IMR-90 (cell line): ENCODE results near the gene ARMC9. TPM values are rescaled to one million over a fixed set of nuclear protein-coding genes. Genes with fewer than 3 reads are reported as not detected.
A peak's percentile ranks its signal among the peaks of the same experiment; 100 is the strongest.

Experiments used
- ATAC-seq: fragments of 200-7000 bp; cut with Tn5 transposase; 2 replicates; pipeline ENCODE4 v1.9.1; 2020; ENCODE audit warnings: low read depth, mild to moderate bottlenecking, moderate library complexity
- BruUV-seq: library from RNA; stranded (reverse); fragments of 400-500 nt; replicated peaks from 2 replicates; lab custom pipeline; 2021; lab: Mats Ljungman, UMichigan
- CTCF ChIA-PET: fragments of 300-600 bp; formaldehyde crosslinking; extraction: SDS; loops from one replicate; lab custom pipeline; 2021; ENCODE audit warnings: antibody characterized with exemption; lab: Yijun Ruan, JAX
- POLR2A ChIA-PET: fragments of 300-600 bp; sonication (Branson Sonifier 250); formaldehyde crosslinking; loops from one replicate; lab custom pipeline; 2022; ENCODE audit warnings: antibody characterized with exemption; ENCODE audit not compliant: unreplicated experiment; lab: Charles Lee
- DNase-seq: peaks from one replicate; pipeline ENCODE4 v3.0.0; 2013
- H2AFZ ChIP-seq: replicated peaks from 2 replicates; pipeline ENCODE3; 2013; ENCODE audit warnings: low read length, mild to moderate bottlenecking; ENCODE audit not compliant: poor library complexity
- H2AK5ac ChIP-seq: 2 replicates; pipeline ENCODE4 v1.6.1; 2013; ENCODE audit warnings: low read depth, low read length, inconsistent platforms
- H2AK9ac ChIP-seq: replicated peaks from 2 replicates; pipeline ENCODE3; 2013; ENCODE audit warnings: mild to moderate bottlenecking, low read depth, low read length, moderate library complexity; ENCODE audit not compliant: poor library complexity
- H2BK120ac ChIP-seq: 2 replicates; pipeline ENCODE4 v1.6.1; 2013; ENCODE audit warnings: low read depth, low read length, inconsistent platforms
- H2BK15ac ChIP-seq: 3 replicates; pipeline ENCODE4 v1.6.1; 2013; ENCODE audit warnings: low read depth, low read length, inconsistent platforms
- H2BK20ac ChIP-seq: 2 replicates; pipeline ENCODE4 v1.6.1; 2013; ENCODE audit warnings: low read depth, mild to moderate bottlenecking, inconsistent platforms, low read length, moderate library complexity
- H2BK5ac ChIP-seq: 2 replicates; pipeline ENCODE4 v1.6.1; 2013; ENCODE audit warnings: mild to moderate bottlenecking, low read depth, low read length, inconsistent platforms; ENCODE audit not compliant: poor library complexity, severe bottlenecking
- H3K14ac ChIP-seq: replicated peaks from 2 replicates; pipeline ENCODE4 v1.6.1; 2013; ENCODE audit warnings: low read depth, low read length, inconsistent platforms
- H3K18ac ChIP-seq: 2 replicates; pipeline ENCODE4 v1.6.1; 2013; ENCODE audit warnings: low read depth, low read length, control low read depth
- H3K23ac ChIP-seq: 2 replicates; pipeline ENCODE4 v1.6.1; 2013; ENCODE audit warnings: low read depth, low read length, inconsistent platforms
- H3K27ac ChIP-seq: 2 replicates; pipeline ENCODE4 v1.5.1; 2013; ENCODE audit warnings: mild to moderate bottlenecking, control low read depth, low read length; ENCODE audit not compliant: insufficient read depth
- H3K27me3 ChIP-seq: 2 replicates; pipeline ENCODE4 v1.6.1; 2013; ENCODE audit warnings: low read length; ENCODE audit not compliant: control insufficient read depth, insufficient read depth
- H3K36me3 ChIP-seq: 2 replicates; pipeline ENCODE4 v1.6.1; 2013; ENCODE audit warnings: low read length, mixed read lengths; ENCODE audit not compliant: control insufficient read depth, insufficient read depth
- H3K4ac ChIP-seq: 2 replicates; pipeline ENCODE4 v1.6.1; 2013; ENCODE audit warnings: low read depth, low read length, inconsistent platforms
- H3K4me1 ChIP-seq: 2 replicates; pipeline ENCODE4 v1.6.1; 2013; ENCODE audit warnings: low read length, mixed read lengths; ENCODE audit not compliant: control insufficient read depth, insufficient read depth
- H3K4me2 ChIP-seq: 2 replicates; pipeline ENCODE4 v1.6.1; 2013; ENCODE audit warnings: low read depth, mild to moderate bottlenecking, control low read depth, low read length, moderate library complexity
- H3K4me3 ChIP-seq: 2 replicates; pipeline ENCODE4 v1.5.1; 2013; ENCODE audit warnings: low read depth, mild to moderate bottlenecking, control low read depth, low read length, moderate library complexity; ENCODE audit not compliant: insufficient read depth
- H3K56ac ChIP-seq: 2 replicates; pipeline ENCODE4 v1.6.1; 2013; ENCODE audit warnings: low read length, inconsistent platforms; ENCODE audit not compliant: insufficient read depth; ENCODE audit errors: extremely low read depth
- H3K79me1 ChIP-seq, 2 experiments: 2 replicates each; pipeline ENCODE4 v1.6.1; 2013; ENCODE audit warnings: low read length in 2 of 2, inconsistent platforms in 1 of 2, low read depth in 1 of 2
- H3K9ac ChIP-seq: 2 replicates; pipeline ENCODE4 v1.6.1; 2013; ENCODE audit warnings: low read depth, low read length, control low read depth
- H3K9me1 ChIP-seq: 2 replicates; pipeline ENCODE4 v1.6.1; 2013; ENCODE audit warnings: low read length, inconsistent platforms; ENCODE audit not compliant: insufficient read depth
- H3K9me3 ChIP-seq: 2 replicates; pipeline ENCODE4 v1.6.1; 2013; ENCODE audit warnings: low read length; ENCODE audit not compliant: control insufficient read depth, insufficient read depth
- H4K20me1 ChIP-seq: 2 replicates; pipeline ENCODE4 v1.6.1; 2013; ENCODE audit warnings: low read length, inconsistent platforms; ENCODE audit not compliant: insufficient read depth
- H4K5ac ChIP-seq: 2 replicates; pipeline ENCODE4 v1.6.1; 2013; ENCODE audit warnings: mild to moderate bottlenecking, low read depth, low read length, control low read depth
- H4K8ac ChIP-seq, 2 experiments: 2 replicates each; pipeline ENCODE4 v1.6.1; 2013; ENCODE audit warnings: low read depth in 2 of 2, low read length in 2 of 2, control low read depth in 1 of 2, inconsistent platforms in 1 of 2
- H4K91ac ChIP-seq: 2 replicates; pipeline ENCODE4 v1.6.1; 2013; ENCODE audit warnings: low read depth, low read length, inconsistent platforms; ENCODE audit not compliant: insufficient read depth
- CEBPB ChIP-seq: IDR thresholded peaks from 2 replicates; pipeline ENCODE4 v1.6.1; 2012; ENCODE audit warnings: low read depth, low read length, improper control_type of control experiment
- MAZ ChIP-seq: IDR thresholded peaks from 2 replicates; pipeline ENCODE4 v1.6.1; 2012; ENCODE audit warnings: low read depth, mild to moderate bottlenecking, low read length, improper control_type of control experiment, moderate library complexity, borderline replicate concordance
- RAD21 ChIP-seq: IDR thresholded peaks from 2 replicates; pipeline ENCODE4 v1.6.1; 2012; ENCODE audit warnings: low read length, improper control_type of control experiment
- SMC3 ChIP-seq: fragments of 150-350 bp; IDR thresholded peaks from 2 replicates; pipeline ENCODE4 v1.6.1; 2016; ENCODE audit warnings: low read depth, mild to moderate bottlenecking, antibody characterized with exemption, low read length, moderate library complexity
- WGBS, 2 experiments: methylation state at CpG; one replicate each; pipeline versions ENCODE4 v1.1.5 to v1.1.7; 2013; ENCODE audit warnings: missing lambda C conversion rate in 2 of 2; ENCODE audit not compliant: insufficient read length in 1 of 2; ENCODE audit errors: extremely low coverage in 2 of 2; 5-methylcytosine and 5-hydroxymethylcytosine counted together
- dilution Hi-C: fragments of 300-500 bp; cut with HindIII; formaldehyde crosslinking; loops from one replicate; pipeline ENCODE4 v1.14.3; 2018; ENCODE audit warnings: low sequenced_read_pairs; ENCODE audit not compliant: unreplicated experiment
- in situ Hi-C: fragments of 300-500 bp; cut with MboI; formaldehyde crosslinking; loops from 3 replicates; pipeline ENCODE4 v1.14.3; 2019; ENCODE audit warnings: low sequenced_read_pairs, inconsistent platforms, mixed read lengths
- intact Hi-C: fragments of 100-400 bp; cut with micrococcal nuclease; formaldehyde crosslinking; loops from 2 replicates; pipeline ENCODE4 v1.10.0; 2022
- polyA plus RNA-seq, 3 experiments: library from polyadenylated mRNA; depleted of rRNA; stranded (reverse); fragments of >200 nt; gene quantifications; 2 replicates each; pipeline ENCODE4 v1.2.3, GENCODE V29; 2012; ENCODE audit warnings: low replicate concordance in 1 of 3
- total RNA-seq: library from RNA; depleted of rRNA; stranded (reverse); fragments of >200 nt; gene quantifications from 2 replicates; pipeline ENCODE4 v1.2.3, GENCODE V29; 2012
- TF ChIP-seq, protein P1 (sequence below): conservative IDR thresholded peaks from 2 replicates; pipeline ENCODE4 v1.5.1; 2012; ENCODE audit warnings: mild to moderate bottlenecking, low read depth, low read length, improper control_type of control experiment

Gene ARMC9
- total and polyA plus RNA-seq, 2 of the 4 experiments (the other 2 are of a cell fraction) = 36.0 to 46.6 TPM

DNA sequence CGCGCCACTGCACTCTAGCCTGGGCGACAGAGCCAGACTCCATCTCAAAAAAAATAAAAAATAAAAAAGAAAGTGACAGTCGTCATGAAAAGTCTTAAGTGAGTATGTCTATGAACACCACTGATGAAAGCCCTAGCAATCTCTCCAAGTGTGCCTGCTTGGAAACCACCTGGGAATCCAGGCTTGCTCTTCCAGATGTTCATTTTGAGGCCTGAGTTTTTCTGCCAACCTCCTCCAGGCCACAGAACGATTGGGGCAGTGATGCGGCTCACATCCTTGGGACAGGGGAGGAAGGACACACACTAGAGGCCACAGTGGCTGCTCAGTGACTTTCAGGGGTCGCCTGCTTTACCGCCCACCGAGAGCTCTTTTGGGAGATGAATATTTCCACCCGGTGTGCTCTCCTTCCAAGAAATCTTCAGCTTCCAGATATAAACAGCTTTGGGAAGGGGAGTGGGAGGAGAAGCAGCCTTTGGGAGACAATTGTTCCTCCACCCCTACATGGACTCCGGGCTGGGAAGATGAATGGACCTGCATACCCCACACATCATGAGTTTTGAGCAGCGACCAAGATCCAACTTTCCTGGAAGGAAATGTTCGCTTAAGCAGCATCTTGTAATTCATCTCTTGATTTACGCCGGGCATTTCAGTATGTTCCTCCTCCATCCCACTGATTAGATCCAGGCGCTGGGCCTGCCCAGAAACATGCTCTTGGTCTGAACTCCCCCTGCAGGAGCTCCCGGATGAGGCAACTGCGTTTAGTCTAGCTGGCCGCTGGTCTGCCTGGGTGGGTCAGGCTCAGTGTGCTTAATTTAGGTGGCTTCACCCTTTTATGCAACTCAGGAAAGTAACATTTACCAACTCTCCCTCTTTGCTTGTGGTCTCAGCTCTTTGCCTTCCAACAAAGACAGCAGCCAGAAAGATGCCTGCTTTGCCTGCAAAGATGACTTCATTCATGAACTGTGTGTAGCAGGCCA, 6.2 kb upstream of the ARMC9 start:
- Histone ChIP-seq H2AFZ (peak overlapping the region; percentile 96), H3K4ac (peak overlapping the region; percentile 97), H3K79me1 (no peaks in the 10 kb centered on the region), H2BK120ac (peak overlapping the region; percentile 99), H4K91ac (peak overlapping the region; percentile 92), H2BK20ac (peak overlapping the region; percentile 99), H2AK5ac (peak overlapping the region; percentile 96), H3K9me3 (no peaks in the 10 kb centered on the region), H2AK9ac (peak overlapping the region; percentile 94), H3K36me3 (no peaks in the 10 kb centered on the region), H3K4me3 (no peak overlapping the region), H3K9ac (peak overlapping the region; percentile 61), H3K23ac (peak overlapping the region; percentile 97), H3K27me3 (no peaks in the 10 kb centered on the region), H4K20me1 (no peaks in the 10 kb centered on the region), H3K9me1 (peaks cover 3% of the 10 kb centered on the region; the same call in 1 of the 2 replicates), H2BK15ac (peak overlapping the region; percentile 98), H3K27ac (peak overlapping the region; percentile 71; the same call in 1 of the 2 replicates), H3K18ac (peak overlapping the region; percentile 82), H4K8ac (peak overlapping the region; percentile 86 to 99), H3K4me1 (peaks cover 14% of the 10 kb centered on the region; the same call in 1 of the 2 replicates), H3K4me2 (peak overlapping the region; percentile 23; the same call in 1 of the 2 replicates), H2BK5ac (peak overlapping the region; percentile 6), H4K5ac (peak overlapping the region; percentile 87), H3K14ac (peak overlapping the region; percentile 96), H3K56ac (peak overlapping the region; percentile 75; the same call in 1 of the 2 replicates)
- ChIA-PET CTCF (interaction anchor here (0.5 to 4.2 kb wide), 15 partner anchors 9 to 139 kb away, joined by 3 to 25 read pairs (median 3); no protein-coding TSS in a partner anchor), POLR2A (no interaction called here)
- BruUV-seq = no TSS peak
- in situ Hi-C loops (loop anchor here (5.0 kb wide), 1 partner anchor 80 kb away; no protein-coding TSS in a partner anchor), dilution Hi-C loops (no loop called here), intact Hi-C loops (loop anchor here (1.0 kb wide), 1 partner anchor 88 kb away; no protein-coding TSS in a partner anchor)
- WGBS, 2 experiments = 7% methylated on average over 3 of the region's 19 CpGs; no CpG with 5 or more reads in 1 of the 2 experiments
- ATAC-seq (peak; percentile 98), DNase-seq (peak; percentile 83)
- peak; percentile 52 for TF ChIP-seq CEBPB
- TF ChIP-seq, protein P1, sequence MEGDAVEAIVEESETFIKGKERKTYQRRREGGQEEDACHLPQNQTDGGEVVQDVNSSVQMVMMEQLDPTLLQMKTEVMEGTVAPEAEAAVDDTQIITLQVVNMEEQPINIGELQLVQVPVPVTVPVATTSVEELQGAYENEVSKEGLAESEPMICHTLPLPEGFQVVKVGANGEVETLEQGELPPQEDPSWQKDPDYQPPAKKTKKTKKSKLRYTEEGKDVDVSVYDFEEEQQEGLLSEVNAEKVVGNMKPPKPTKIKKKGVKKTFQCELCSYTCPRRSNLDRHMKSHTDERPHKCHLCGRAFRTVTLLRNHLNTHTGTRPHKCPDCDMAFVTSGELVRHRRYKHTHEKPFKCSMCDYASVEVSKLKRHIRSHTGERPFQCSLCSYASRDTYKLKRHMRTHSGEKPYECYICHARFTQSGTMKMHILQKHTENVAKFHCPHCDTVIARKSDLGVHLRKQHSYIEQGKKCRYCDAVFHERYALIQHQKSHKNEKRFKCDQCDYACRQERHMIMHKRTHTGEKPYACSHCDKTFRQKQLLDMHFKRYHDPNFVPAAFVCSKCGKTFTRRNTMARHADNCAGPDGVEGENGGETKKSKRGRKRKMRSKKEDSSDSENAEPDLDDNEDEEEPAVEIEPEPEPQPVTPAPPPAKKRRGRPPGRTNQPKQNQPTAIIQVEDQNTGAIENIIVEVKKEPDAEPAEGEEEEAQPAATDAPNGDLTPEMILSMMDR = peak; percentile 82
- TF ChIP-seq SMC3 = peak; percentile 77
- peak; percentile 84 for TF ChIP-seq RAD21
- TF ChIP-seq MAZ = no peak
